ENCODE data around the gene SLC22A17. TPM values are rescaled to one million over a fixed set of nuclear protein-coding genes. Genes with fewer than 3 reads are reported as not detected.

SLC22A17 gene
- total and polyA plus RNA-seq, 2 of the 13 experiments (the other 11 are each of a cell fraction or from before 2014, with no cell fraction given) = 0.95 to 1.1 TPM

- TF ChIP-seq, protein P1, sequence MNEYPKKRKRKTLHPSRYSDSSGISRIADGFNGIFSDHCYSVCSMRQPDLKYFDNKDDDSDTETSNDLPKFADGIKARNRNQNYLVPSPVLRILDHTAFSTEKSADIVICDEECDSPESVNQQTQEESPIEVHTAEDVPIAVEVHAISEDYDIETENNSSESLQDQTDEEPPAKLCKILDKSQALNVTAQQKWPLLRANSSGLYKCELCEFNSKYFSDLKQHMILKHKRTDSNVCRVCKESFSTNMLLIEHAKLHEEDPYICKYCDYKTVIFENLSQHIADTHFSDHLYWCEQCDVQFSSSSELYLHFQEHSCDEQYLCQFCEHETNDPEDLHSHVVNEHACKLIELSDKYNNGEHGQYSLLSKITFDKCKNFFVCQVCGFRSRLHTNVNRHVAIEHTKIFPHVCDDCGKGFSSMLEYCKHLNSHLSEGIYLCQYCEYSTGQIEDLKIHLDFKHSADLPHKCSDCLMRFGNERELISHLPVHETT (CRISPR knock-in tag; conservative IDR thresholded peaks at IDR 0.05) = peak; percentile 99
- TF ChIP-seq NFATC3 (CRISPR knock-in tag; IDR thresholded peaks at IDR 0.05) = peak; percentile 33; the same call in 1 of the 2 replicates
- no peak for TF ChIP-seq RBM39 (IDR thresholded peaks at IDR 0.05; ENCODE audit: low read depth, low read length, poor library complexity, severe bottlenecking)
- peak; percentile 89; the same call in 1 of the 2 replicates for TF ChIP-seq ZNF232 (CRISPR knock-in tag; IDR thresholded peaks at IDR 0.05; ENCODE audit: borderline replicate concordance)
- TF ChIP-seq E2F1 (CRISPR knock-in tag; IDR thresholded peaks at IDR 0.05) = peak; percentile 79
- peak; percentile 77; the same call in 1 of the 2 replicates for TF ChIP-seq ZC3H4 (CRISPR knock-in tag; IDR thresholded peaks at IDR 0.05; ENCODE audit: borderline replicate concordance)
- peak; percentile 94 for TF ChIP-seq ZNF138 (CRISPR knock-in tag; IDR thresholded peaks at IDR 0.05; ENCODE audit: low read depth)
- no peak; the same call in 1 of the 2 replicates for TF ChIP-seq GLI4 (CRISPR knock-in tag; IDR thresholded peaks at IDR 0.05; ENCODE audit: borderline replicate concordance)
- TF ChIP-seq DNMT3B (CRISPR knock-in tag; conservative IDR thresholded peaks at IDR 0.05) = peak; percentile 98
- TF ChIP-seq TCF7 (IDR thresholded peaks at IDR 0.05; ENCODE audit: low read depth) = peak; percentile 77
- 0 out of 2 replicates have a peak, but pooled peaks have one; percentile 78 for TF ChIP-seq ZNF468 (CRISPR knock-in tag; IDR thresholded peaks at IDR 0.05)
- peak; percentile 81; the same call in 1 of the 2 replicates for TF ChIP-seq ZNF333 (CRISPR knock-in tag; IDR thresholded peaks at IDR 0.05; ENCODE audit: borderline replicate concordance)
- TF ChIP-seq, protein P2, sequence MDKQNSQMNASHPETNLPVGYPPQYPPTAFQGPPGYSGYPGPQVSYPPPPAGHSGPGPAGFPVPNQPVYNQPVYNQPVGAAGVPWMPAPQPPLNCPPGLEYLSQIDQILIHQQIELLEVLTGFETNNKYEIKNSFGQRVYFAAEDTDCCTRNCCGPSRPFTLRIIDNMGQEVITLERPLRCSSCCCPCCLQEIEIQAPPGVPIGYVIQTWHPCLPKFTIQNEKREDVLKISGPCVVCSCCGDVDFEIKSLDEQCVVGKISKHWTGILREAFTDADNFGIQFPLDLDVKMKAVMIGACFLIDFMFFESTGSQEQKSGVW (CRISPR knock-in tag; IDR thresholded peaks at IDR 0.05; ENCODE audit: borderline replicate concordance) = no peak
- peak; percentile 16; the same call in 1 of the 2 replicates for TF ChIP-seq DZIP1 (CRISPR knock-in tag; IDR thresholded peaks at IDR 0.05)
- no peak for TF ChIP-seq PREB (CRISPR knock-in tag; IDR thresholded peaks at IDR 0.05)
- no peak; the same call in 1 of the 2 replicates for TF ChIP-seq ZNF224 (CRISPR knock-in tag; IDR thresholded peaks at IDR 0.05)
- peak; percentile 86 for TF ChIP-seq KDM4B (CRISPR knock-in tag; IDR thresholded peaks at IDR 0.05)
- TF ChIP-seq, protein P3, sequence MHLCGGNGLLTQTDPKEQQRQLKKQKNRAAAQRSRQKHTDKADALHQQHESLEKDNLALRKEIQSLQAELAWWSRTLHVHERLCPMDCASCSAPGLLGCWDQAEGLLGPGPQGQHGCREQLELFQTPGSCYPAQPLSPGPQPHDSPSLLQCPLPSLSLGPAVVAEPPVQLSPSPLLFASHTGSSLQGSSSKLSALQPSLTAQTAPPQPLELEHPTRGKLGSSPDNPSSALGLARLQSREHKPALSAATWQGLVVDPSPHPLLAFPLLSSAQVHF (CRISPR knock-in tag; IDR thresholded peaks at IDR 0.05) = no peak
These were observed 51.3 kb downstream of the SLC22A17 start (continued) for GRCh38 chr14:23301288-23301968.
